Measurements from ENCODE around the gene OSBPL3.

The OSBPL3 gene

GRCh38 chr7:24828891-24829661 lies 150.9 kb downstream of the OSBPL3 start:
- DNase-seq (ENCODE audit: low read depth in 2 of 2) = no peak

GRCh38 chr7:24827589-24827988 lies 152.4 kb downstream of the OSBPL3 start:
- no peak for DNase-seq (ENCODE audit: low read depth in 2 of 2)

- DNase-seq (ENCODE audit: low read depth in 2 of 2) = no peak
These were observed 153.0 kb downstream of the OSBPL3 start for GRCh38 chr7:24827027-24827426.

- no peak for DNase-seq (ENCODE audit: low read depth in 2 of 2)
These were observed 153.3 kb downstream of the OSBPL3 start for GRCh38 chr7:24826662-24827020.

GRCh38 chr7:24825931-24826661 lies 153.9 kb downstream of the OSBPL3 start:
- DNase-seq (ENCODE audit: low read depth in 2 of 2) = no peak

- DNase-seq (ENCODE audit: low read depth in 2 of 2) = no peak
These were observed 154.6 kb downstream of the OSBPL3 start for GRCh38 chr7:24825381-24825794.

- no peak for DNase-seq (ENCODE audit: low read depth in 2 of 2)
These were observed 155.1 kb downstream of the OSBPL3 start for GRCh38 chr7:24824896-24825295.

- no peak for DNase-seq (ENCODE audit: low read depth in 2 of 2)
These were observed 155.6 kb downstream of the OSBPL3 start for GRCh38 chr7:24824400-24824799.

- no peak for DNase-seq (ENCODE audit: low read depth in 2 of 2)
These were observed 158.3 kb downstream of the OSBPL3 start for GRCh38 chr7:24821754-24822054.

GRCh38 chr7:24821045-24821753 lies 158.8 kb downstream of the OSBPL3 start:
- DNase-seq (ENCODE audit: low read depth in 2 of 2) = peak; percentile 76

- DNase-seq (ENCODE audit: low read depth in 2 of 2) = no peak
These were observed 159.3 kb downstream of the OSBPL3 start for GRCh38 chr7:24820730-24821044.

GRCh38 chr7:24819916-24820689 lies 159.9 kb downstream of the OSBPL3 start:
- peak; percentile 54 to 59 for DNase-seq (ENCODE audit: low read depth in 2 of 2)

GRCh38 chr7:24817339-24817738 lies 162.6 kb downstream of the OSBPL3 start:
- no peak for DNase-seq (ENCODE audit: low read depth in 2 of 2)

GRCh38 chr7:24816868-24817267 lies 163.1 kb downstream of the OSBPL3 start:
- DNase-seq (ENCODE audit: low read depth in 2 of 2) = no peak

- DNase-seq (ENCODE audit: low read depth in 2 of 2) = no peak
These were observed 167.6 kb downstream of the OSBPL3 start for GRCh38 chr7:24812305-24812945.

- no peak for DNase-seq (ENCODE audit: low read depth in 2 of 2)
These were observed 171.5 kb downstream of the OSBPL3 start for GRCh38 chr7:24808518-24808917.

GRCh38 chr7:24802300-24802699 lies 177.7 kb downstream of the OSBPL3 start:
- no peak for DNase-seq (ENCODE audit: low read depth in 2 of 2)

- DNase-seq (ENCODE audit: low read depth in 2 of 2) = no peak
These were observed 178.1 kb downstream of the OSBPL3 start for GRCh38 chr7:24801883-24802282.

GRCh38 chr7:24800667-24801066 lies 179.3 kb downstream of the OSBPL3 start:
- no peak for DNase-seq (ENCODE audit: low read depth in 2 of 2)

- no peak for DNase-seq (ENCODE audit: low read depth in 2 of 2)
These were observed 179.9 kb downstream of the OSBPL3 start for GRCh38 chr7:24800073-24800472.

GRCh38 chr7:24799506-24799905 lies 180.5 kb downstream of the OSBPL3 start:
- no peak for DNase-seq (ENCODE audit: low read depth in 2 of 2)

- DNase-seq (ENCODE audit: low read depth in 2 of 2) = no peak
These were observed 181.7 kb downstream of the OSBPL3 start for GRCh38 chr7:24798261-24798660.

Measured in stimulated activated CD8-positive, alpha-beta memory T cell treated with anti-CD3 and anti-CD28 coated beads, Interleukin-15, amount 100 ng/mL, for 48 hours (primary cell).